IPS DF 19.7 (cell line): Measurements from ENCODE around the gene LMO1.

Experiments
- DNase-seq: peaks from one replicate; pipeline ENCODE4 v3.0.0-alpha.2; 2013; ENCODE audit warnings: low read depth, low spot score

Gene LMO1

DNA sequence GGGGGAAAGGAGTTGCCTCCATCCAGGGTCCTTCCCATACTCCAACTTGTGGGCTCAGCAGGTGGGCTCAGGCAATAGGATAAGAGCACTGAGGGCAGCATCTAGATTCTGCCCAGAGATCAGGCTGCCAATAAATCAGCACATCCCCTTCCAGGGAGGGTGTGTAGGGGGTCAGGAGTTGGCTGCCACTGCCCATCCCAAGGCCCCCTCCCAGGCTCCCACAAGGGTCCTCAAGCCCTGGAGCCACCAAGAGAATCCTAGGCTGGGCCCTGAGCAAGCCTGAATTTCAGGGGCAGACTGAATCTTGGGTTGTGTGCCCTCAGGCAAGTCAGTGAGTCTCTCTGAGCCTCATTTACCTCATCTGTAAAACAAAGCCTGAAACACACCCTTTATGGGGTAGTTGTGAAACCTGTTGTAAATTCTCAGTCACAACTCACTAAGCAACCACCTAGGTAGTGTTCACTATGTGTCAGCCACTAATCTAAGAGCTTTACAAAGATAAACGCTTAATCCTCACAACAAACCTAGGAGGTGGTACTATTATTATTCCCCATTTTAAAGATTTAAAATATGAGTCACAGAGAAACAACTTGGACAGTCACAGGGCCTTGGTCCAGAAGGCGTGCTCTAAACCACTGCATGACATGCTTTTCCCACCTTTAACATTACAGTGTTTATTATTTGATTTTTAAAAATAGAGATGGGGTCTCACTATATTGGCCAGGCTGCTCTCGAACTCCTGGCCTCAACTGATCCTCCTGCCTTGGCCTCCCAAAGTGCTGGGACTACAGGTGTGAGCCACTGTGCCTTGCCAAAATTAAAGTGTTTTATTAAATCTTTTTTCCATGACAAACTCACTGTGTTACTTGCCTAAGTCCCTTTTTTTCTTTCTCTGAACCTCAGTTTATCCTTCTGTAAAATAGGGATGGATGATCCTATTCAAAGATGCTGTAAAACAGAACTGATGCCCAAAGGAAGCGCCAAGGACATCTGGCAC, 36.2 kb downstream of the LMO1 start:
- no peak for DNase-seq

DNA sequence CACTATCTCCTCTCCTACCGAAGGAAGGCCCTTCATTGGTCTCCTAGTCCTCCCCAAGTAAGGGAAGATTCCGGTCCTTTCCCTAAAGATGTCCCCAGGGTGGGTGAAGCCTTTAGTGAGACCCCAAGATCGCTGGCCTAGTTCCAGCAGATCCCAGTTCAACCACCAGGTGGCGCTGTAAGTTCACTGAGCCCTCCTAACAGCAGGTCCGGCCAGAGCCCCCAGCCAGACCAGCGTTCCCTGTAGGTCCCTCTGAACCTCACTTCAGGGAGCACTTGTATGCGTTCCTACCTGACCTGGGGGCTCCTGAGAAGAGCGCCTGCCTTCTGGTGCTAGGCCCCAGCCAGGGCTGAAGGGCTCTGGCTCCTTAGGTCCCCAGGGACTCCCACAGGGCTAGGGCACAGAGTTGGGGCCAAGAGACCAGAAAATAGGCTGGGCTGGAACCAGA, 38.1 kb downstream of the LMO1 start:
- DNase-seq, result no peak

DNA sequence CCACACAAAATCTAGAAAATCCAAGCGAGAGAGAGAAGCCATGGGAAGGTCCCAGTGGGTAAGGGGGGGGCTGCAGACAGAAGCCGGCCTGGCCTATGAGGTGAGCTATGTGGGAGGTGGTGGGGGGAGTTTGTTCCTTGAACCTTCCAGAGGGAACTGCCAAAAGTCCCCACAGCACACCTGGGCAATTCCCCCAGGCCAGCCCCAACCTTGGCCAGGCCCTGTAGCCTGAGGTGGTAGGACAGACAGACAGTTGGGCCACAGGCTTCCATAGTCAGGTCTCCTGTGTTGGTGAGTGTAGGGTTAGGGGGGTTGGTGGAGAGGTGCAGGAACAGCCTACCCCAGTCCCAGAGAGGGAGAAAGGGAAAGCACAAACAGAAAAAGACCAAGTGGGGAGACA, 39.0 kb downstream of the LMO1 start:
- no peak for DNase-seq

DNA sequence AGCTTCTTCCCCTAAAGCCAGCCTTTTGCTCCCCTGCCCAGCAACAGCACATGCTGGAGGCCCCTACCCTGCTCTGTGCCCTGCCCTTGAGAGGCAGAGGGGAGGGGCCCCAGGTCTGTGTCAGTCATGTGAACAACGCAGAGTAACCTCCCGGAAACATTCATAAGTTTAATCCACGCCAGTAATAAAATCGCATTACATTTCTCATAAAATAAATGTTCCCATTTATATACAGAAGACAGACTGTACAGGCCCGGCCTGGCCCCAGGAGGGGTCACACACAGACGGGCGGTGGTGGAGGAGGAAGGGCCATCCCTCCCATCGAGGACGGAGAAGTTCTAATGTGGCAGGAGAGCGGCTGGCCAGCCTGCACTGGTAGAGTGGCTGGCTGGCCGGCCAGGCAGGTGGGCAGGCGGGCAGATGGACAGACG, 39.5 kb downstream of the LMO1 start:
- no peak for DNase-seq

DNA sequence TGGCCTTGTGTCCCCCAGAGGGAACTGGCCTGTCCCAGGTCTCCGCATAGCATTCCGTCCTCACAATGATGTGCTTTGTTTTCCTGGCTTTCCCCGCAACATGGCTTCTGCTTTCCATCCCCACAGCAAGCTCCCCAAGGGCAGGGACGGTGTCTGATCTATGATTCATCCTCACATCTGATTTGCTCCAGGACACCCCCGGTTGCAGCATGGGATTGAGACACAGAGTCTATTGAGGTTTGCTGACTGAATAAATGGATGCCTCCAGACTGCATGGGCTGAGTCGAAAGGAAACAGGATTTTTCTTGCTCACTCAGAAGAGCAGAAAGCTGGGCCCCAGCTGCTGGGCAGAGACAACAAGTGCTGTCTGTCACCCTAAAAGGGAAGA, 40.2 kb downstream of the LMO1 start:
- DNase-seq, result no peak

DNA sequence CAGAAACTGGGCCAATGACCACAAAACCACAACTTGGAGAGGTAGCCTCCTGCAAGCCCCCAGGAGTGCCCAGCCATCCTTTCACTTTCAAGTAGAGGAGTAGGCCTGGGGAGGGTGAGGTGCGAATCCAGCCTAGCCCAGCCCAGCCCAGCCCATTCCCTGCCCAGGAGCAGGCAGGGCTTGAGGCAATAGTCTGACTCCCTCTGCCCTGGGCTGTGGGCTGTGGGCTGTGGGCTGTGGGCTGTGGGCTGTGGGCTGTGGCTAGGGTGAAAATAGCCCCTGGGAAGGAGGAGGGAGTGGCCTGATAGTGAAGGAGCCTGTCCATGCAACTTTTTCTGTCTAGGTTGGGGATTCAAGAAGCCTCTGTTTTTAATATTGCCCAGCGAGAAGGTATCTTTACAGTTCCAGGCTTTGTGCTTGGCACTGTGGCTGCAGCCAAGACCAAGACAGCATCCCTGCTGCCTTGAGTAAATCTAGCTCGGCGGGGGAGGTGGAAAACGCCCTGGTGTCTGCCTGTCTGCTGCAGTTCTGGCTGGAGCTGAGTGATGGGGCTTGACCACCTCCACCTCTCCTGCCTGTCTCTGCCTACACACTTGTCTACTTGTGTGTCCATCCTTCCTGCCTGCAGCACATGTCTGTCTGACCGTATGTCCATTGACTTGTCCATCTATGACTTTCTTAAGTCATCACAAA, 40.7 kb downstream of the LMO1 start:
- DNase-seq, result no peak

DNA sequence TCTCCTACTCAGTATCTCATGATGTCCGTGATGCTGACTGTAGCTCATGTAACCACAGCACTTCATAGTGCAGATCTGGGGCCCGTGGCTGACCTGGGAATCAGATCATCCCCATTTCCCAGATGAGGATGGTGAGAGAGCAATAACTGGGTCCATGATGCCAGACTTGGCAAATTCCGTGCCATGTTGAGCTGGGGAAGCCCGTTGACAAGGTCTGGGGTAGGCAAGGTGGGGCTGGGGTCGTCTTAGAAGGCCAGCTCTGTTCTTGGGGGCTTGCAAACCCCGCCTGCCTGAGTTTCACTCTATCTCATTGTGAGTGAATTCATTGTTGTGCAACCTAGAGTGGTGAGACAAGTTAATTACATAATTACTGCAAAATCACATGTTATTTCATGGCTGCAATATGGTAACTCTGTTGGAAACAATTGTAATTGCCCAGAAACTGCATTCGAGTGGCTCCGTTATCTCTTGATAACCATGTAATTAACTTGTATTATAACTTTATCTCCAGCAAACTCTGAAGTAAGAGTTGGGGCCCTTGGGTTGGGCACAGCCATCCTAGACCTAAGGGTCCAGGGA, 41.7 kb downstream of the LMO1 start:
- DNase-seq, result no peak

DNA sequence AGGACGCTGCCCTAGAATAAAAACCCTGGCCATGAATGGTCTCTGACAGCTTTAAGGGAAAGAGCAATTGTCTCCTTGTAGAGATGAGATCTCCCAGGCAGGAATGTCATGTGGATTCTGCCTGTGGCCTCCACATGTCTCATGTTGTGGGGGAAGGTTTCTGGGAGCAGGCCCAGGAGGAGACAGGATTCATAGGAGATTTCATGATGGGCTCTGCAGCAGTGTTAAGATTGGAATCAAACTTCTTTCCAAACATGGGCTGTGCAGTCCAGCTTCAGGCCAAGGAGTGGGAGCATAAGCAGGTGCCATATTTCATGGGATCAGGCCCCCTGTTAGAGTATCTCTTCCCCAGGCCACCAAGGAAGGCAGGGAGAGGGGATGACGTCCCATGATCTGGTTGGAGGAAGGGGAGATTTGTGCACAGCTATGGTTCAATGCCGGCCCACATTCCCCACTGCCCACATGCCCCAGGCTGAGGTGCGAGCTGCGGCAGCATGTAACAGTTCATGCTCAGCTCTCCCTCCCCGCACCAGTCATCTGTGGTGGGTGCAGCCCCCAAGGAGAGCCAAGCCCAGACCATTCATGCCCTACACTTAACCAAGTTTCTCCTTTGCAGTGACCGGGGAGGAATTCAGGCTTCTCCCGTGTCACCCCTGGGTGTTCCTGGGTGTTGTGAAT, 42.5 kb downstream of the LMO1 start:
- DNase-seq, result no peak

DNA sequence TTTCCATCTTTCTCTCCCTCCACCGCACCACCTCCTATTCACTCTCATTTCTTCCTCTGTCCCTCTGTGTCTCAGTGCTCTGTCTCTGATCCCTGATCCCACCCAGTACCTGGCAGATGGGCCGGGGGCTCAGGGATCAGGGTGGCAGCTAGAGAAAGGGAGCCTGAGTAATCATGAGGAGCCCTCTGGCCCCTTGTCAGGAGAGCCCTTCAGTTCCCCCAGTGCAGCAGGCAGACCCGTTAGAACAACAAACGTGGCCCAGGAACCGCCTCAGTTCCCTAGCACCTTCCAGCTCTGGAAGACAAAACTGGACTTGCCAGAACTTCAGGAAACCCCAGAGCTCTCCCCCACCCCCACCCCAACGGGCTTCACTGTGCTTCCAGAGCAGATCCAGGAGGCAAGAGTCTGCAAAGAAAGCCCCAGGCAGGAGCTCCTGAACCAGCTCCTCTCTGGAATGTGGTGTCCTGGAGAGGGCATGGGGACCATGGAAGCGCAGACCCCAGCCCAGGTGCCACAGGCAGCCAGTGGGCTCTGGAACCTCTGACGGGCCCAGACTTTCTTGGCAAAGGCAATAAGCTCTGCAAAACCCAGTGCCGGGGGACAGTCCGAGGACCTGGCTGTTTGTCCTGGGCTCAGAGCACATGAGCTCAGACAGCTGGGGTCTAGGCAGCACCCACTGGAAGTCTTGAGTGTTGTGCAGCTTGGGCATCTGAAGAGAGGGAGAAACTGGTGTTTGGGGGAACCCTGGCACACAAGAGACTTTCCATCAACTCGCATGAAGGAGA, 43.2 kb downstream of the LMO1 start:
- DNase-seq, result no peak

DNA sequence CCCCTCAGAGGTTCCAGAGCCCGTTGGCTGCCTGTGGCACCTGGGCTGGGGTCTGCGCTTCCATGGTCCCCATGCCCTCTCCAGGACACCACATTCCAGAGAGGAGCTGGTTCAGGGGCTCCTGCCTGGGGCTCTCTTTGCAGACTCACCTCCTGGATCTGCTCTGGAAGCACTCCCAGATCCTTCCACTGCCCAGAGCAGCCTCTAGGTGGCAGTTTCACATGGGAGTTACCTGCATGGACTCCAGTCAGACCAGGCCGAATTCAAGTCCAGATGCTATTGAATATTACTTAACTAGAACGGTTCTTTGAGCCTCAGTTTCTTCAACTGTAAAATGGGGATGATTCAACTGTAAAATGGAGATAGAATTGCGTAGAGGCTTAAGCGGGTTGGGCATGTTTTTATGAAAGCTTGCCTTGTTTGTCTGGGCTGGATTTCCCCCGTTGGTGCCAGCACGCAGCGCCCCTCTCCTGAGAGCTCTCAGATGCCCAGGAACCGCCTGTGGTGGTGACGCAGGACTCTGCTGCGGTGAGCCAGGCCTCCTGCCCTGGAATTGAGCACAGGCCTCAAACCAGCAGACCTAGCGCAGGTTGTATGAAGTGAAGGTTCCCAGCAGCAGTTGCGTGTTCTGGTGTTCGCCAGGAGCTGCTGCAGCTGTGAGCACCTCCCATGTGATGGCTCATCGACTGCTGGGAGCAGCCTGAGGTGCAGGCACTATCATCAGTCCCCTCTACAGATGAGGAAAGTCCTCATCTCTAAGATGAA, 44.2 kb downstream of the LMO1 start:
- peak; percentile 63 for DNase-seq

DNA sequence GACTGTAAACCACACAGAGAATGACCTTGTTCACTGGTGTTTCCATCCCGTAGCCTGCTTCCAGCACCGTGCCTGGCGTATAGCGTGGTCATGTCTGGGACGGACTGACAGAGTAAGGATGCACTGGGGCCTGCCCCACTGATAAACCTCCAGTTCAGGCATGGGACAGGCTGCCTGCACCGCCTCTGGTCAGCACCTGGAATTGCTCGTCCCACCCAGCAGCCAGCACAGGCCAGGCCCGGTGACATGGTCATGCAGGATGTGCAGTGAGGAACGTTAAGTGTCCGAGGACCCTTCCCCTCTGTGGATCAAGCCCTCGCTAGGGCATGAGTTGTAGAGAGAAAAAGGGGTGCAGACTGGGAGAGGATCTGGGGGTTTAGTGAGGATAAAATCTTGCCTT, 44.8 kb downstream of the LMO1 start:
- DNase-seq, result no peak

DNA sequence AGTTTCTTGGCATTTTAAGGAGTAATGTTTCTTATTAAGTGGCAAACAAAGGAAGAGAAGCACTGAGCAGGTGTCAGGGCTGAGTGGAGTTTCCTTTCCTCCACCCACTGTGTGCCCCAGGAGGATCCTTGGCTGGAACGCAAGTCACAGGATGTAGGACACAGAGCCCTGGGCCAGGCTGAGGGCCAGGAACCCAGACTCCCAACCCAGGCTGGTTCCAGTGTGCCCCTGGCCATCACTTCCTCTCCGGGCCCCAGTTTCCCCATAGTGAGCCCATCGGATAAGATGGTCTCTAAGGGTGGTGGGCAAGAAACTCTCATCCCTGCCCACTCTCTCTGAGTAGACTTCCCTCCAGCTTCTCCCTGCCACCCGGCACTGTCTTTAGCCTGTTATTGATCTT, 45.3 kb downstream of the LMO1 start:
- no peak for DNase-seq

DNA sequence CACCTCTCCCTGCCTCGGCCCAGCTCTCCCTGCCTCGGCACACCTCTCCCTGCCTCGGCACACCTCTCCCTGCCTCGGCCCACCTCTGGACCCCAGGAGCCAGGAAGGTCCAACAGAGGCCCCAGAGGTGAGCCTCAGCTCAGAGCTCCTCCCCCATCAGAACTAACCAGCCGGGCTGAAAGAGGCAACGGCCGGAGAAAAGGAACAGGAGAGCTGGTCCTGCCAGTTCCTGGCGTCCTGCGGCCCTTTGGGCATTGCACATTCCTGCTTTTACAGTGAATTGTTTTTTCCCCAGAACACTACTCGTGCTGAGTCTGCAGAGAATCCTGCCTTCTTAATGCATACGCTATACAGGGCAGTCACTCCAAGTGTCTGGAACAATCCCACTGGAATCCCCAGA, 45.8 kb downstream of the LMO1 start:
- DNase-seq, result no peak

DNA sequence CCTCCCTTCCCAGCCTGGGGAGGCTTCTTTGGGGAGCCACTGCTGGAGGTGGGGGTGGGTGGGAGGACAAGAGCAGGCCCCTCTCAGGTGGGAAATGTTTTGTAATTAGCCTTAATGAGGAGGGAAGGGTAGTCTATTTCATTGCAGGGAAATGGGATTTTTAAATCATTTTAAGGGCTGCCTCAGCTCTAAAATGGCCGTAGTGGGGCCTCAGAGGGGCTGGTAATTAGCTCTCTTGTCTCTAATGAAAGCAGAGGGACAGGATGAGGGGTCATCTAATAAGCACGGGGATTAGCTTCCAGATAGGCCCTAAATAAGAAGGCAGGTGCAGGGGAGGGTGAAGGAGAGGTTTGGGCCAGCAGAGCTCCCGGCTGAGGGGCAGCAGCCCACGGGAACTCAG, 46.5 kb downstream of the LMO1 start:
- DNase-seq, result no peak

DNA sequence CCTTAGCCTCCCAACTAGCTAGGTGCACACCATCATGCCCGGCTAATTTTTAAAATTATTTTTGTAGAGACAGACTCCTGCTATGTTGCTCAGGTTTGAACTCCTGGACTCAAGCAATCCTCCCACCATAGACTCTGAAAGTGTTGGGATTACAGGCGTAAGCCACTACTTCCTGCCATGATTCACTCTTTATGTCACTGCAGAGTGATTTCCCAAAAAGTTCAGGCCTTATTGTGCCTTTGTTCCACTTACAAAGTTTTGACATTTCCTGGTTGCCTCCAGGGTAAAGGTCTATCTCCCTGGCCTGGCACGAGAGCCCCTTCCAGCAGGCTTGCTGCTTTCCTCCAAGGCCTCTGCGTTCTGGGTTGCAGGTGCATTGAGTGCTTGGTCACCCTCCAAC, 50.3 kb downstream of the LMO1 start:
- no peak for DNase-seq

DNA sequence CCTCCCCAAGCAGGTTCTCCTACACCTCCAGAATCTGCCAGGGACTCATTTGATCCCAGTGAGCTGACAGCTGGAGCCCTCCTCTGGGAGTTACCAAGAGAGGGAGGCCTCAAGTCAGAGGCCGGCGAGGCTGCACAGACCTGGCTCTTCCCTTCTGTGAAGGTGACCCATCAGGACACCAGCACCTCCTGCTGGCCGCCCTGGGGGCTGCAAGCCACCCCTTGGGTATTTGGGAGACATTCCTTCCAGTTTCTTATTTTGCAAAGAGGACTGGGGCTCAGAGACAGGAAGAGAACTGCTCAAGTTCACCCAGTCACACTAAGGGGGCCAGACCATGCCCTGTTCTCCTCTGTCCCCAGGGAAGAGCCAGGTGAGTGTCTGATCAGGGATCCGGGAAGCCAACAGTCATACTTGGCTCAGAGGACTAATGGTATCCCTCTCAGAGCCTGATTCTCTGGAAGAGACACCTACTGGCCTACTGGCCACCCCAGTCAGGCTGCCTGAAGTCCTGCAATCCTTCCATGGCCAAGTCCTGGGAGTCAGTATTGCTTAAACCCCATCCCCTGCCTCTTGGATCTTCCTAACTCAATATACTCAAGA, 54.4 kb downstream of the LMO1 start:
- no peak for DNase-seq

DNA sequence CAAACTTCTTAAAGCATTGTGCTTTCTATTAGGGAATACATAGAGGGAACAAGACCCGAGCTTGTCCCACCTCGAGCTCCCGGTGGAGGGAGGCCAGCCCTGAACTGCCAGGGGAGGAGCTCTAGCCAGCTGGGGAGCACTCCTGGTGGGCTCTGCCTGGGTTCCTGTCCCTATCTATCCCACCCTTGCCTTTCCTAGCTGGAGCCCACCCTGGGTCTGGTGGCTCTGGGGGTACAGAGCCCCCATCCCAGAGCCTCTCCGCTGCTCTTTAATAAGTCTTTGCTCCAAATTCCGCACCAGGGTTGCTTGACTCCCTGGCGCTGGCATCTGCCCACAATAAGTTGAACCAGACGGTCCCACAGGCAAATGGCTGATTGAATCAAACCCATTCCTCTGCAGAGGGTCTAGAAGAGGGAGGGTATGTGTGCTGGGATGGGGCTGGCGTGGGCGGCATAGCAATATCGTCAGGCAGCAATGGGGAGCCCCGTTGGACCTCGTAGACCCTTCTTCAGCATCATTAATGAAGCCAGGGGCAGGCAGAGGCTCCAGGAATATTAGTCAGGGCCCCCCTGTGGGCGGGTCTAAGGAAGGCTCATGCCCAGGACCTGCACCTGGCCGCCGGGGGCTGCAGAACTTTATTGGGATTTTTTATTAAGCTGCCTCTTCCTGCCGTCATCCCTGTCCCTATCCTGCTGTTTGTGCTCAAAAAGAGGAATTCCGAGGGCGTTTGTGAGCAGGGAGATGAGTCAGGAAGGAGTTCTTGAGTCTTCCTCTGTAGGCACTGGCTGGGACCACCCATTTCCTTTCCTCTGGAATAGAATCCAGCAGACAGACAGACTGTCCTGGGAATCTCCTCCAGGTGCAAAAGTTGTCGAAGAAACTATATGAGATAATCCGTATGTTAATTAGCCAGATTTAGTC, 56.3 kb downstream of the LMO1 start:
- DNase-seq, result no peak

DNA sequence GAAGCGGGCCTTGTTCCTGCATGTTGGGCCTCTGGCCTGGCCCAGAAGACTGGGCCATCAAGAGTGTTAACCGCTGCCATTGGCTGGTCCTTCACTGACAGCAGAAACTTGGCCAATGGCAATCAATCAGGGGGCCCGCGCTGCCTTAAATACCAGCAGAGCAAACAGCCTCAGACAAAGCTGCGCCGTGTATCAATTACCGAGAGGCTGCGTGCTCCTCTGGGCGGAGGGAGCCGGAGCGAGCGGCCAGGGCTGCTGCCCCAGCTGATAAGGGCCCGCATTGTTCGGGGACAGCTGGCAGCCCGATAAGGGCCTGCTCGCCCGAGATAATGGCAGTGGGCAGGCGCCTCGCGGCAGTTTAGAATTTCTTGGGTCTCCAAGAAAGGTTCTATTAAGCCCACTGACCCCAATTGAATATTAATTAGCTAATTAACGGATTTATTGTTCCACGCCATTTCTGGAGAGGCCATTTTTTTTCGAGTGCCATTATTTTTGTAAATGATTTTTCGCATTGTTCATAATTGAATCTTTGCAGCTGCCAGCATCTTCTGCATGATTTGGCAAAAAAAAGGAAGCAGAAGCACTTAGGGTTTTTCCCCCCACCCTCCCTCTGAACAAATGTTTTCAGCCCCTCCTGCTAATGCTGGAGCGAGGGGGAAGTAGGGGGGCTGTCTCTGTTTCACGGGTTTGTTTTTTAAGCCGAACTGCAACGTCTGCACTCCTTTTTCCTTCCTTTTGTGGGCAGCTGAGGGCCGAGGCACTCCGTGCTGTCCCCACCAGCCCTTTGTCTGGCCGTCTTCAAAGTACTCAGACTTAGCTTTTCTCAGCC, 57.2 kb downstream of the LMO1 start:
- no peak for DNase-seq
